Thyroid gland (tissue), 4 donors: ENCODE data around the gene ECPAS.

Source experiments
- CTCF ChIP-seq, 6 experiments: fragments of 200-600 bp in 3 of 6; fragments of 450-650 bp in 3 of 6; sonication (generic) in 3 of 6; IDR thresholded peaks; one replicate each; pipeline ENCODE4 v1.5.1; 2016 to 2019; ENCODE audit warnings: antibody characterized with exemption in 6 of 6, mild to moderate bottlenecking in 2 of 6, inconsistent platforms in 1 of 6, moderate library complexity in 1 of 6
- POLR2A ChIP-seq, 2 donors: fragments of 450-650 bp; IDR thresholded peaks; one replicate each; pipeline ENCODE4 v1.6.1; 2017; ENCODE audit warnings: antibody characterized with exemption in 2 of 2, mild to moderate bottlenecking in 2 of 2, moderate library complexity in 1 of 2

- TF ChIP-seq POLR2A (IDR thresholded peaks at IDR 0.05) (no peak), CTCF (IDR thresholded peaks at IDR 0.05) (no peak)
These were observed 84.9 kb downstream of the ECPAS start for GRCh38 chr9:111399211-111399739.
